T-cell (primary cell): ENCODE measurements around the gene LRRFIP1. TPM values are rescaled to one million over a fixed set of nuclear protein-coding genes. Genes with fewer than 3 reads are reported as not detected.

ENCODE experiments used
- ATAC-seq, 4 experiments: fragments of 200-7000 bp in 3 of 4; fragments of 150-1000 bp in 1 of 4; cut with Tn5 transposase; replicated peaks in 1 of 4; 1 replicate in 3 of 4; 2 replicates in 1 of 4; pipeline ENCODE4 v1.10.0; 2021; ENCODE audit warnings: moderate library complexity in 3 of 4, mild to moderate bottlenecking in 2 of 4, moderate number of reproducible peaks in 1 of 4
- CTCF ChIA-PET, 2 donors: fragments of 300-600 bp; sonication (Branson Sonifier 250); formaldehyde crosslinking; loops; one replicate each; lab custom pipeline; 2022; ENCODE audit warnings: antibody characterized with exemption in 2 of 2; lab: Charles Lee
- POLR2A ChIA-PET, 2 donors: fragments of 300-600 bp; sonication (Branson Sonifier 250); formaldehyde crosslinking; loops; one replicate each; lab custom pipeline; 2022; ENCODE audit warnings: antibody characterized with exemption in 2 of 2; lab: Charles Lee
- DNase-seq, 35 experiments: peaks; one replicate each; pipeline versions ENCODE4 v3.0.0 to v3.0.0-alpha.2; 2013 to 2023
- H3K27ac ChIP-seq: one replicate; pipeline ENCODE4 v1.5.1; 2013; ENCODE audit warnings: low read length
- H3K27me3 ChIP-seq, 2 experiments: replicated peaks in 1 of 2; 1 replicate in 1 of 2; 2 replicates in 1 of 2; pipeline versions ENCODE4 v1.6.1 to v1.7.0; 2013; ENCODE audit warnings: low read length in 1 of 2, mixed read lengths in 1 of 2; ENCODE audit not compliant: control insufficient read depth in 2 of 2, insufficient read depth in 2 of 2; ENCODE audit errors: extremely low read depth in 1 of 2
- H3K36me3 ChIP-seq, 2 donors: 1 replicate in 1 of 2; 2 replicates in 1 of 2; pipeline versions ENCODE4 v1.6.1 to v1.7.0; 2013; ENCODE audit warnings: low read length in 1 of 2; ENCODE audit not compliant: control insufficient read depth in 2 of 2, insufficient read depth in 1 of 2; ENCODE audit errors: extremely low read depth in 1 of 2
- H3K4me1 ChIP-seq, 2 experiments: 1 replicate in 1 of 2; 2 replicates in 1 of 2; pipeline versions ENCODE4 v1.6.1 to v1.7.0; 2013; ENCODE audit warnings: low read length in 2 of 2, mixed read lengths in 1 of 2; ENCODE audit not compliant: insufficient read depth in 2 of 2, control insufficient read depth in 1 of 2; ENCODE audit errors: extremely low read depth in 1 of 2
- H3K4me3 ChIP-seq, 2 donors: 1 replicate in 1 of 2; 2 replicates in 1 of 2; pipeline versions ENCODE4 v1.5.1 to v1.7.0; 2013; ENCODE audit warnings: mild to moderate bottlenecking in 2 of 2, low read length in 1 of 2, moderate library complexity in 1 of 2; ENCODE audit not compliant: control insufficient read depth in 1 of 2; ENCODE audit errors: extremely low read depth in 1 of 2
- H3K9me3 ChIP-seq: 2 replicates; pipeline ENCODE4 v1.7.0; 2013
- H3K27ac Mint-ChIP-seq, 2 donors: one replicate each; pipeline ENCODE4 v1.8.0; 2020 to 2021; ENCODE audit warnings: mild to moderate bottlenecking in 2 of 2, mixed read lengths in 2 of 2
- H3K27me3 Mint-ChIP-seq, 2 donors: one replicate each; pipeline ENCODE4 v1.8.0; 2021 to 2022; ENCODE audit warnings: mixed read lengths in 2 of 2
- H3K36me3 Mint-ChIP-seq: one replicate; pipeline ENCODE4 v1.8.0; 2021; ENCODE audit warnings: mixed read lengths
- H3K4me1 Mint-ChIP-seq, 3 donors: one replicate each; pipeline ENCODE4 v1.8.0; 2020 to 2022; ENCODE audit warnings: mixed read lengths in 3 of 3, mild to moderate bottlenecking in 1 of 3
- H3K4me3 Mint-ChIP-seq, 3 donors: one replicate each; pipeline ENCODE4 v1.8.0; 2020 to 2022; ENCODE audit warnings: mild to moderate bottlenecking in 3 of 3, mixed read lengths in 3 of 3, moderate library complexity in 3 of 3
- H3K9me3 Mint-ChIP-seq, 3 donors: one replicate each; pipeline ENCODE4 v1.8.0; 2020 to 2022; ENCODE audit warnings: mixed read lengths in 3 of 3
- WGBS: methylation state at CpG from one replicate; pipeline ENCODE4 v1.1.5; 2013; ENCODE audit warnings: missing lambda C conversion rate; ENCODE audit not compliant: insufficient coverage; 5-methylcytosine and 5-hydroxymethylcytosine counted together
- total RNA-seq, 35 experiments: library from RNA in 6 of 35; stranded (reverse) in 6 of 35; fragments of 120-200 nt in 1 of 35; gene quantifications; one replicate each; pipeline versions ENCODE4 v1.2.1 to v1.2.4 and lab custom pipeline; 2013 to 2026

Gene LRRFIP1
- total RNA-seq, 5 donors from 2014 or later (not counting 1 experiment from before 2014, with no cell fraction given): 105 to 170 (median 128) TPM

GRCh38 chr2:237708961-237709360 is 81.6 kb downstream of the LRRFIP1 start:
- no peak overlapping the region for H3K4me3 Mint-ChIP-seq
- peaks cover 68 to 76% (median 72%) of the 10 kb centered on the region in 3 donors for H3K4me1 Mint-ChIP-seq
- WGBS: 93% methylated on average over 5 of the region's 6 CpGs
- no peaks in the 10 kb centered on the region for H3K27me3 Mint-ChIP-seq
- peaks cover 8 to 55% of the 10 kb centered on the region in 2 experiments for H3K4me1 ChIP-seq
- POLR2A ChIA-PET: interaction anchor here (0.6 to 1.3 kb wide), 3 partner anchors 33 to 130 kb away, joined by 3 read pairs; no protein-coding TSS in a partner anchor
- no peak overlapping the region for H3K4me3 ChIP-seq
- DNase-seq (peak in 1 of 35 experiments; percentile 1), ATAC-seq (no peak)
- H3K27me3 ChIP-seq: no peaks in the 10 kb centered on the region
- H3K27ac Mint-ChIP-seq: peak overlapping the region; percentile 19 to 28
- peaks cover 10 to 54% of the 10 kb centered on the region in 2 donors for H3K36me3 ChIP-seq
- CTCF ChIA-PET: interaction anchor here in 1 of 2 donors (3.0 kb wide), 1 partner anchor 36 kb away, joined by 17 read pairs; no protein-coding TSS in a partner anchor
- no peaks in the 10 kb centered on the region for H3K9me3 Mint-ChIP-seq
- H3K36me3 Mint-ChIP-seq: peaks cover 24% of the 10 kb centered on the region
- H3K9me3 ChIP-seq: no peaks in the 10 kb centered on the region
- H3K27ac ChIP-seq: no peak overlapping the region

GRCh38 chr2:237711458-237712150 is 84.2 kb downstream of the LRRFIP1 start:
- Mint-ChIP-seq H3K4me1 (peaks cover 71 to 79% (median 72%) of the 10 kb centered on the region in 3 donors), H3K9me3 (no peaks in the 10 kb centered on the region), H3K27me3 (no peaks in the 10 kb centered on the region), H3K36me3 (peaks cover 24% of the 10 kb centered on the region), H3K4me3 (no peak overlapping the region), H3K27ac (peak overlapping the region; percentile 34 to 36)
- peak in 1 of 35 experiments; percentile 2 for DNase-seq
- peaks cover 7 to 37% of the 10 kb centered on the region in 2 experiments for H3K4me1 ChIP-seq
- no peaks in the 10 kb centered on the region for H3K27me3 ChIP-seq
- ChIA-PET CTCF (no interaction called here), POLR2A (interaction anchor here in 1 of 2 donors (0.5 kb wide), 1 partner anchor 23 kb away, joined by 7 read pairs; no protein-coding TSS in a partner anchor)
- no peaks in the 10 kb centered on the region for H3K9me3 ChIP-seq
- 93% methylated on average over 25 of the region's 31 CpGs for WGBS
- H3K27ac ChIP-seq: no peak overlapping the region
- ATAC-seq: no peak
- peaks cover 10 to 54% of the 10 kb centered on the region in 2 donors for H3K36me3 ChIP-seq
- H3K4me3 ChIP-seq: no peak overlapping the region

GRCh38 chr2:237712477-237713377 is 85.3 kb downstream of the LRRFIP1 start:
- H3K27ac Mint-ChIP-seq: peak overlapping the region; percentile 2 to 46
- no peak overlapping the region for H3K27ac ChIP-seq
- H3K4me1 ChIP-seq: peaks cover 4 to 26% of the 10 kb centered on the region in 2 experiments
- H3K36me3 ChIP-seq: peaks cover 14 to 54% of the 10 kb centered on the region in 2 donors
- ChIA-PET CTCF (interaction anchor here in 1 of 2 donors (0.6 to 1.1 kb wide), 3 partner anchors 12 to 99 kb away, joined by 3 to 4 read pairs (median 4); no protein-coding TSS in a partner anchor), POLR2A (interaction anchor here (1.1 to 1.6 kb wide), 2 partner anchors 10 to 28 kb away, joined by 4 read pairs; no protein-coding TSS in a partner anchor)
- WGBS: 93% methylated on average over 17 of the region's 26 CpGs
- H3K27me3 ChIP-seq: no peaks in the 10 kb centered on the region
- no peaks in the 10 kb centered on the region for H3K9me3 ChIP-seq
- peaks cover 70 to 75% (median 72%) of the 10 kb centered on the region in 3 donors for H3K4me1 Mint-ChIP-seq
- H3K4me3 Mint-ChIP-seq: peak overlapping the region in 1 of 3 donors; percentile 4
- peaks cover 24% of the 10 kb centered on the region for H3K36me3 Mint-ChIP-seq
- H3K9me3 Mint-ChIP-seq: no peaks in the 10 kb centered on the region
- no peak overlapping the region for H3K4me3 ChIP-seq
- ATAC-seq: no peak
- no peak for DNase-seq
- no peaks in the 10 kb centered on the region for H3K27me3 Mint-ChIP-seq

DNA sequence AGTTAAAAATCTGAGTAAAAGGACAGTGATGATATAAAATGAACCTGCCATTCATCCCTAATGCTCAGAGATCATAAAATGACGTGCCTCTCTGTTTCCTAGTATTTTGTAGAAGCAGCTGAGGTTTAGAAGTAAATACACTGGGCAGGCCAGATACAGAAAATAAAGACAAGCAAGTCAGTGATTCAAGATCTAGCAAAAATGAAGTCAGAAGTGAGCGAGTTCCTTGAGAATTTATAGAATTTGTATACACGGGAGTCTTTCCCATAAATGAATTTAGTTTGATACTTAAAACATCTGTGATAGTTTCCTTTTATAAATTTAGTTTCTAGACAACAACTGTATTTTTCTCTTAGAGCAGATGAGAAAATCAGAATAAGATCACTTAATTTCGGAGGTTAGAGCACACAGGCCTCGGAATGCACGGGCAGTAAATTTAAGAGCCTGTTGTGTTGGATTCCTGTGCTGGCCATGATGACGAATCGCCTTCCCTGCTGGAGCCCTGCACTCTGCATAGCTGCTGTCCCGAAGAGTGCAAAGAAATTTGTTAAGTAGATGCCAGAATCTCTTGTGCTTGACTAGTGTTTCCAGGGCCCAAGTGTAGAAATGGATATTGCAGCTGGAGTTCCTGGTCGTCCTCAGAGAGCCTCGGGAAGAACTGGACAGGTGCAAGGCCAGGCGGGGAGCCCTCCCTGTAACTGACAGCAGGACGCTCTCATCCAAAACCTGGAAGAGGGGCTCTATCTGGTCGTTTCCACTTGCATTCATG is 87.5 kb downstream of the LRRFIP1 start:
- CTCF ChIA-PET: interaction anchor here in 1 of 2 donors (1.3 kb wide), 1 partner anchor 14 kb away, joined by 3 read pairs; no protein-coding TSS in a partner anchor
- 94% methylated on average over 10 of the region's 14 CpGs for WGBS
- Histone ChIP-seq H3K4me3 (no peak overlapping the region), H3K27ac (no peak overlapping the region), H3K27me3 (no peaks in the 10 kb centered on the region), H3K9me3 (no peaks in the 10 kb centered on the region), H3K4me1 (peaks cover 2 to 22% of the 10 kb centered on the region in 2 experiments), H3K36me3 (peaks cover 14 to 44% of the 10 kb centered on the region in 2 donors)
- no peak for ATAC-seq
- no peaks in the 10 kb centered on the region for H3K27me3 Mint-ChIP-seq
- POLR2A ChIA-PET: no interaction called here
- no peak for DNase-seq
- peak overlapping the region in 1 of 3 donors; percentile 35 for H3K4me3 Mint-ChIP-seq
- H3K4me1 Mint-ChIP-seq: peaks cover 76 to 82% (median 78%) of the 10 kb centered on the region in 3 donors
- no peaks in the 10 kb centered on the region for H3K9me3 Mint-ChIP-seq
- peaks cover 27% of the 10 kb centered on the region for H3K36me3 Mint-ChIP-seq
- H3K27ac Mint-ChIP-seq: peak overlapping the region; percentile 6 to 49

- H3K36me3 Mint-ChIP-seq: peaks cover 29% of the 10 kb centered on the region
- no peaks in the 10 kb centered on the region for H3K9me3 Mint-ChIP-seq
- Histone ChIP-seq H3K4me3 (no peak overlapping the region), H3K9me3 (no peaks in the 10 kb centered on the region), H3K27me3 (no peaks in the 10 kb centered on the region), H3K36me3 (peaks cover 13 to 39% of the 10 kb centered on the region in 2 donors), H3K27ac (no peak overlapping the region), H3K4me1 (peaks cover 2 to 22% of the 10 kb centered on the region in 2 experiments)
- no peaks in the 10 kb centered on the region for H3K27me3 Mint-ChIP-seq
- 80% methylated on average over 12 of the region's 13 CpGs for WGBS
- peak overlapping the region in 2 of 3 donors; percentile 7 to 35 for H3K4me3 Mint-ChIP-seq
- peak overlapping the region; percentile 37 to 60 for H3K27ac Mint-ChIP-seq
- H3K4me1 Mint-ChIP-seq: peaks cover 78 to 85% (median 80%) of the 10 kb centered on the region in 3 donors
- ChIA-PET CTCF (interaction anchor here in 1 of 2 donors (1.3 kb wide), 1 partner anchor 15 kb away, joined by 3 read pairs; no protein-coding TSS in a partner anchor), POLR2A (no interaction called here)
- ATAC-seq (peak in 2 of 4 experiments; percentile 23 to 27), DNase-seq (no peak)
These were observed 88.1 kb downstream of the LRRFIP1 start for GRCh38 chr2:237715459-237715947.
